Measurements from ENCODE around the gene RPS15.

RPS15 gene

DNA sequence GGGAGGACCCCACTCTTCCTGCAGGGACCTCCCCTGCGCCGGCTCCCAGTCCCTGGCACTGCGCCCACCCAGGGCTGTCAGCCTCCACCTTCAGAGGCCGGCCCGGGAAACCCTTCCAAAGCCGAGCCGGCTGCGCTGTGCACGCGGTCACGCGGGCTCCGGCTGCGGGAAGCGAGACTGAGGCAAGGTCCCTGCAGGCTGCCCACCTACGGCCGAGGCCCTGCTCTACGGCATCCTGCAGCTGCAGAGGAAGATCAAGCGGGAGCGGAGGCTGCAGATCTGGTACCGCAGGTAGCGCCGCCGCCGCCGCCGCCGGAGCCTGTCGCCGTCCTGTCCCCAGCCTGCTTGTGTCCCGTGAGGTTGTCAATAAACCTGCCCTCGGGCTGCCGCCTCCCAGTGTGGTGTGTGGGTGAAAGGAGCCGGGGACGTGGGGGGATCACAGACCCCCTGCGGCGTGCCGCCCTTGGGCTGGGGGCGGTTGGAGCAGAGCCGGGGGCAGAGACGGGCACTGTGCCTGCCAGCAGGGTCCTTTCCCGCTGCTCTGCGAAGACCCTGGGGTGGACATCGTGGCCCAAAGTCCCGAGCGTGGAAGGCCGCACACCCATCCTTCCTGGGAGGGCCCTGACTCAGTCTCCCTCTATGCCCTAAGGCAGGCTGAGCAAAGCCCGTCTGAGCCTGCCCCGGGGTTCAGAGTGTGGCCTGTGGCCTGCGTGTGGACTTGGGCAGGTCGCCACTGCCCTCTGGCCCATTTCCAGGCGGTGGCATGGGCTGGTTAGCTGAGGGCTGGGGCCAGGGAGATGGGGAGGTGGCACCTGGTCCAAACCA lies 42.8 kb upstream of the RPS15 start:
- FAIRE-seq = no peak
- TF ChIP-seq POU2F2 (IDR thresholded peaks at IDR 0.05; ENCODE audit: low read depth, low read length) = no peak
- no peak for TF ChIP-seq POLR2A (IDR thresholded peaks at IDR 0.05; ENCODE audit: low read depth, low read length)
- TF ChIP-seq TAF1 (IDR thresholded peaks at IDR 0.05; ENCODE audit: low read depth, low read length) = no peak
- TF ChIP-seq SPI1 (IDR thresholded peaks at IDR 0.05; ENCODE audit: low read depth, low read length) = no peak
- no peak for TF ChIP-seq PAX5 (IDR thresholded peaks at IDR 0.05; ENCODE audit: insufficient read depth, low read length, severe bottlenecking)
- TF ChIP-seq POLR2AphosphoS5 (IDR thresholded peaks at IDR 0.05; ENCODE audit: low read depth, low read length) = no peak
- no peak for DNase-seq (ENCODE audit: insufficient read length, low spot score)

DNA sequence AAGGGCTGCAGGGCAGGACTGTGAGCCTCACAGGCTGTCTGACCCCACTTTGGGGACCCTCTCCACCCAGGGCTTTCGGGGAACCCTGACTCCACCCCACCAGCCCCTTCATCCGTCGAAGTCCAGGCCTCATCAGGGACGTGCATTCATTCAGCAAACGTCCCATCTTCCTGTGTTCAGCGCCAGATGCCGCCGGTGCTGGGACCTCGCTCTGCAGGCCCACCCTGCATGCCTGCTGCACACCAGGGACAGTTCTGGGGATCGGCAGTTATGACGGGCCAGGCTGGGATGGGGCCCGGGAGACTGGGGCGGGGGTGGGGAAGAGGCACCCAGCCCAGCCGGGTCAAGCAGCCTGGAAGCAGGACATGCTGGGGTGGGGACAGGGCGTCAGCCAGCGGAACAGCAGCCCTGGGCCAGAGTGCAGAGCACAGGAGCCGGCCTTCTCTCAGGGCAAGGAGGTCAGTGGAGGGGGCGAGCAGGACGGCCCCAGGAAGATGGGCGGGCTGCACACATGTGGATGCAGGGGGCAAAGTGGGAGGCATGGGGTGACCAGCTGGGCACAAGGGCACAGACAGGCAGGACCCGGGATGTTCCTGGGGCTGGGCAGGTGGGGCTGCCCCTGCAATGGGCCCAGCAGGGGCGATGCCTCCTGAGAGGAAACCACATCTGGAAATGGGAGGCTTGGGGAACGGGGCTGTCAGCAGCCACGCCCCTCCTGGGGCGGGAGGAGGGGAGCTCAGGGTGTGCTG lies 42.0 kb upstream of the RPS15 start:
- DNase-seq (ENCODE audit: insufficient read length, low spot score) (peak; percentile 49), FAIRE-seq (no peak)
- no peak for TF ChIP-seq POU2F2 (IDR thresholded peaks at IDR 0.05; ENCODE audit: low read depth, low read length)
- no peak for TF ChIP-seq TAF1 (IDR thresholded peaks at IDR 0.05; ENCODE audit: low read depth, low read length)
- no peak for TF ChIP-seq POLR2A (IDR thresholded peaks at IDR 0.05; ENCODE audit: low read depth, low read length)
- 0 out of 2 replicates have a peak, but pooled peaks have one; percentile 27 for TF ChIP-seq POLR2AphosphoS5 (IDR thresholded peaks at IDR 0.05; ENCODE audit: low read depth, low read length)
- TF ChIP-seq SPI1 (IDR thresholded peaks at IDR 0.05; ENCODE audit: low read depth, low read length) = no peak
- no peak for TF ChIP-seq PAX5 (IDR thresholded peaks at IDR 0.05; ENCODE audit: insufficient read depth, low read length, severe bottlenecking)

DNA sequence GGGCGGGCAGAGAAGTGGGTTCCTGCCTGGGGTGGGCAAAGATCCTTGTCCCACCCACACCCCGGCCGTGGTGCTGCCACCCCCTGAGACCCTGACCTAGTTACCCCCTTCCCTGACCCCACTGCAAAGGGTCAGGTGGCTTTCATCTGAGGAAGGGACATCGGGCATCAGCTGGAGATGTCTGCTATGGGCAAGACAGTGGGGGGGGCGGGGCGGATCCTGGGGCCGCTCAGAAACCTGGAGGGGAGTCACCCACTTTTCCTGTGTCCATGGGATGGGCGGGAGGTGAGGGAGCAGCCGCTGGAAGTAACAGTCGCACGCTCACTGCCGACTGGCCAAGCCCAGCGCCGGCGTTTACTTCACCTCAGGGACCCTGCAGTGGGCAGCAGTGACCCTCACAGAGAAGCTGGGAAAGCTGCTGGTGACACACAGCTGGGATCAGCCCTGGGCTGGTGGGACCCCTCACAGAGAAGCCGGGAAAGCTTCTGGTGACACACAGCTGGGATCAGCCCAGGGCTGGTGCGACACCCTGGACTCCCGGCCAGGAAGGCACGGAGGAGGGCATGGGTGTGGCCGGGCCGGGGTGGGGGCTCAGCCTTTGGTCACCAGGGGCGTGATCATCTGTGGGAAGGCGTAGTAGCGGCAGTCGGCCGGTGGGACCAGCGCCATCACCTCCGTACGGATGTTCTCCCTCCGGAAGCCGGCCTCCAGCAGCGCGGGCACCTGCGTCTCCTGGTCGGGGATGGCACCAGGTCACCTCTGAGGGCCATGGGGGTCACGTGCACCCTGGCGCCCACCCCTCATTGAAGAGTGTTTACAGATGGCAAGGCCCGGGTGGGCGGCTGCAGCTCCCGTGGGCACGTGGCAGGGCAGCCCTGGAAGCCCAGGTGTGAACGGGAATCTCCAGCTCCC lies 41.2 kb upstream of the RPS15 start:
- no peak for DNase-seq (ENCODE audit: insufficient read length, low spot score)
- TF ChIP-seq POLR2AphosphoS5 (IDR thresholded peaks at IDR 0.05; ENCODE audit: low read depth, low read length) (no peak), SPI1 (IDR thresholded peaks at IDR 0.05; ENCODE audit: low read depth, low read length) (no peak), PAX5 (IDR thresholded peaks at IDR 0.05; ENCODE audit: insufficient read depth, low read length, severe bottlenecking) (no peak)
- no peak for FAIRE-seq

DNA sequence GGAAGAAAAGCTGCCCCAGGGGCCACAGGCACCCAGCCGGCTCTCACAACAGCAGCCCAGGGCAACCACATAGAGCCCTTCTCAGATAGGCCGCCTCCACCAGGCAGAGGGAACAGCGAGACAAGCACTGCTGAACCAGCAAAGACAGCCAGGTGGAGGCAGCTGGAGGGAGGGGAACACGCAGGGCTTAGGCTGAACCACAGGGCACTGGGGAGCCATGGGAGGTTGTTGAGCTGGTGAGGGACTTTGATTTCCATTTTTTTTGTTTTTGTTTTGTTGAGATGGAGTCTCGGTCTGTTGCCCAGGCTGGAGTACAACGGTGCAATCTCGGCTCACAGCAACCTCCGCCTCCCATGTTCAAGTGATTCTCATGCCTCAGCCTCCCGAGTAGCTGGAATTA lies 40.4 kb upstream of the RPS15 start:
- FAIRE-seq = no peak
- TF ChIP-seq SPI1 (IDR thresholded peaks at IDR 0.05; ENCODE audit: low read depth, low read length) = no peak
- TF ChIP-seq POLR2AphosphoS5 (IDR thresholded peaks at IDR 0.05; ENCODE audit: low read depth, low read length) = no peak
- no peak for TF ChIP-seq POLR2A (IDR thresholded peaks at IDR 0.05; ENCODE audit: low read depth, low read length)
- no peak for TF ChIP-seq POU2F2 (IDR thresholded peaks at IDR 0.05; ENCODE audit: low read depth, low read length)
- TF ChIP-seq TAF1 (IDR thresholded peaks at IDR 0.05; ENCODE audit: low read depth, low read length) = no peak
- no peak for TF ChIP-seq PAX5 (IDR thresholded peaks at IDR 0.05; ENCODE audit: insufficient read depth, low read length, severe bottlenecking)

DNA sequence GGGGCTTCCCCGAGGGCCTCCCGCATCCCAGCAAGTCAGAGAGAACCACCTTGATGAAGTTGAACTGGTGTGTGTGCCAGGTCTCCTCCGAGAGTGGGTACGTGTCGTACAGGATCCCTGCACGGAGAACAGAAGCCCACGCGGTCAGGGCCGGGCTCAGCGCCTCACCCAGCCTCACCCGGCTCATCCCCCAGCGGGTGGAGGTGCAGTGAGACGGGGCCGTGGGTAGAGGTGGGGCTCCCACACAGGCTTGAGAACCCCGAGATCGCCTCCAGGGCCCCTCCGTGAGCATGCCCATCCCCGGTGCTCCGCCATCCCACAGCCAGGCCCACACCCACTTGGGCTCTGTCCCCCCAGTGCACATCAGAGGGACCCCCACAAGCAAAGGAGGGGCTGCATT lies 39.1 kb upstream of the RPS15 start:
- TF ChIP-seq SPI1 (IDR thresholded peaks at IDR 0.05; ENCODE audit: low read depth, low read length) = no peak
- TF ChIP-seq TAF1 (IDR thresholded peaks at IDR 0.05; ENCODE audit: low read depth, low read length) = no peak
- TF ChIP-seq PAX5 (IDR thresholded peaks at IDR 0.05; ENCODE audit: insufficient read depth, low read length, severe bottlenecking) = no peak
- TF ChIP-seq POLR2A (IDR thresholded peaks at IDR 0.05; ENCODE audit: low read depth, low read length) = no peak
- no peak for TF ChIP-seq POLR2AphosphoS5 (IDR thresholded peaks at IDR 0.05; ENCODE audit: low read depth, low read length)
- TF ChIP-seq POU2F2 (IDR thresholded peaks at IDR 0.05; ENCODE audit: low read depth, low read length) = no peak
- DNase-seq (ENCODE audit: insufficient read length, low spot score) = no peak
- FAIRE-seq = no peak

More for the DNA sequence above, 40.4 kb upstream of the RPS15 start:
- DNase-seq (ENCODE audit: insufficient read length, low spot score) = no peak

DNA sequence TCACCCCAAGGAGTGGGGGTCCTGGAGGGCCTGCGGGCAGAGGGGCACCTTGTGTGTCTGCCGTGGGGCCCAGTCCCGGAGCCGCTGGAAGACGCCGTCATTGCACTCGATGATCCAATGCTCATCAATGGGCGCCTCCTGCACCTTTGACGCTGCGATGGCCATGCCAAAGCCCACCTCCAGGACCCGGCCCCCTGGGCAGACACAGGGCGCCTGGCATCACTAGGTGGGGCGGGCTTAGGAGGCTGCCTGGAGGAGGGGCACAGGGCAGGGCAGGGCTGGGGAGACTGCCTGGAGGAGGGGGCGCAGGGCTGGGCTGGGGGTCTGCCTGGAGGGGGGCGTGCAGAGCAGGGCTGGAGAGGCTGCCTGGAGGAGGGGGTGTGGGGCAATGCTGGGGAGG lies 38.5 kb upstream of the RPS15 start:
- TF ChIP-seq TAF1 (IDR thresholded peaks at IDR 0.05; ENCODE audit: low read depth, low read length) (no peak), POU2F2 (IDR thresholded peaks at IDR 0.05; ENCODE audit: low read depth, low read length) (no peak), PAX5 (IDR thresholded peaks at IDR 0.05; ENCODE audit: insufficient read depth, low read length, severe bottlenecking) (no peak), SPI1 (IDR thresholded peaks at IDR 0.05; ENCODE audit: low read depth, low read length) (no peak), POLR2A (IDR thresholded peaks at IDR 0.05; ENCODE audit: low read depth, low read length) (no peak), POLR2AphosphoS5 (IDR thresholded peaks at IDR 0.05; ENCODE audit: low read depth, low read length) (no peak)
- FAIRE-seq (no peak), DNase-seq (ENCODE audit: insufficient read length, low spot score) (no peak)

DNA sequence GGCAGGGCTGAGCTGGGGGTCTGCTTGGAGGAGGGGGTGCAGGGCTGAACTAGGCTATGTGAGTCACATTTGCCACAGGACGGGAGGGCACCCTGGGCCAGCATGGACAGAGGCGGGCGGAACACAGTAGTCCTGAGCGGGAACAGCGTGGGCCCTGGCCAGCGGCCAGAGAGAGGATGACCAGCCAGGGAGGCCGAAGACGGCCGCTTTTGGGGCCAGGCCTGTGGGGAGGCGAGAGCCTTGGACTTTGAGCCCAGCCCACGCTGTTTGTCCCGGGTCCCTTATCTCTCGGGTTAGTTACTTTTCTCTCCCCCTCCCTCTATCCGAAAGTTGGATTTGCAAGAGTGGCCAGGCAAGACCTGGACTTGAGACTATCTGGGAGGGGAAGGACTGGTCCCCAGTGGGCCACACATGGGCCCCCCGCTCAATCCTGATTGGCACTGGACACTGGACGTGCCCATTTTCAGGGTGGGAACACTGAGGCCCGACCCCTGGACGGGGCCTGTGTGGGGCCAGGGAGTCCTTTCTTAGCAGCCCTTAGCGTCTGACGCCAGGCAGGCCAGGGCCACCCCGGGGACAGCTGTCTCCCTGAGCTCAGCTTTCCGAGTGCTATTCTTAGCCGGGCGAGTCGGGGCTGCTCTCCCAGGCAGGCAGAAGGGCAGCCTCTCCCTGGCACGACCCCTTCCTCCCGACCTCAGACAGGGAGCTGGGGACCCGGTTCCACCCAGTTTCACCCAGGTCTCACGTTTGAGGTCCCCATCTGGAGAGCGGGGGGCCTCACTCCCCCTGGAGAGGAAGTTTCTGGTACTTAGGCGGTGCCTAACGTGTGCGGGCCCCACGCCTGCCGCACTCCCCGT lies 37.7 kb upstream of the RPS15 start:
- DNase-seq (ENCODE audit: insufficient read length, low spot score) (no peak), FAIRE-seq (no peak)
- TF ChIP-seq POU2F2 (IDR thresholded peaks at IDR 0.05; ENCODE audit: low read depth, low read length) = no peak
- no peak for TF ChIP-seq SPI1 (IDR thresholded peaks at IDR 0.05; ENCODE audit: low read depth, low read length)
- TF ChIP-seq TAF1 (IDR thresholded peaks at IDR 0.05; ENCODE audit: low read depth, low read length) = no peak
- TF ChIP-seq POLR2AphosphoS5 (IDR thresholded peaks at IDR 0.05; ENCODE audit: low read depth, low read length) = no peak
- no peak for TF ChIP-seq PAX5 (IDR thresholded peaks at IDR 0.05; ENCODE audit: insufficient read depth, low read length, severe bottlenecking)
- no peak for TF ChIP-seq POLR2A (IDR thresholded peaks at IDR 0.05; ENCODE audit: low read depth, low read length)

All from GM12891 (cell line).